Bronchial epithelial cell (primary cell): ENCODE data around the gene UBL4A. TPM values are rescaled to one million over a fixed set of nuclear protein-coding genes. Genes with fewer than 3 reads are reported as not detected.

Source experiments
- DNase-seq: peaks from one replicate; pipeline ENCODE4 v3.0.0-alpha.2; 2010; ENCODE audit warnings: low read depth
- FAIRE-seq: peaks from 2 replicates; lab custom pipeline; 2011; peaks lifted over from hg19 to GRCh38; lab: Jason Lieb, UNC
- H3K27me3 ChIP-seq: 2 replicates; pipeline ENCODE4 v1.5.1; 2011; ENCODE audit warnings: low read length; ENCODE audit not compliant: control insufficient read depth, insufficient read depth
- H3K36me3 ChIP-seq: 2 replicates; pipeline ENCODE4 v1.5.1; 2011; ENCODE audit warnings: low read length; ENCODE audit not compliant: control insufficient read depth, insufficient read depth
- H3K4me3 ChIP-seq: 2 replicates; pipeline ENCODE4 v1.5.1; 2011; ENCODE audit warnings: mild to moderate bottlenecking, low read depth, low read length, control low read depth
- CTCF ChIP-seq: IDR thresholded peaks from 2 replicates; pipeline ENCODE4 v1.5.1; 2011; ENCODE audit warnings: mild to moderate bottlenecking, moderate library complexity, low read length, control low read depth, inconsistent platforms; ENCODE audit not compliant: insufficient read depth, severe bottlenecking
- total RNA-seq: library from RNA; depleted of rRNA; stranded (reverse); fragments of >200 nt; gene quantifications from 2 replicates; pipeline ENCODE4 v1.2.1, GENCODE V29; 2014

Gene UBL4A
- total RNA-seq, 1 donor from 2014 or later, result 59.2 TPM

- DNase-seq (no peak), FAIRE-seq (no peak)
- no peak for TF ChIP-seq CTCF
- Histone ChIP-seq H3K4me3 (no peak overlapping the region), H3K27me3 (no peaks in the 10 kb centered on the region), H3K36me3 (peaks cover 33% of the 10 kb centered on the region)
Measured at GRCh38 chrX:154470914-154471568, 15.4 kb downstream of the UBL4A start.

GRCh38 chrX:154470434-154470833, 16.0 kb downstream of the UBL4A start:
- DNase-seq (no peak), FAIRE-seq (no peak)
- no peak for TF ChIP-seq CTCF
- Histone ChIP-seq H3K27me3 (no peaks in the 10 kb centered on the region), H3K4me3 (no peak overlapping the region), H3K36me3 (peaks cover 33% of the 10 kb centered on the region)

GRCh38 chrX:154469880-154470279, 16.5 kb downstream of the UBL4A start:
- no peak for DNase-seq
- no peak overlapping the region for H3K4me3 ChIP-seq
- H3K27me3 ChIP-seq, result no peaks in the 10 kb centered on the region
- H3K36me3 ChIP-seq, result peaks cover 37% of the 10 kb centered on the region
- FAIRE-seq, result no peak
- no peak for TF ChIP-seq CTCF

- no peak for TF ChIP-seq CTCF
- Histone ChIP-seq H3K36me3 (peaks cover 39% of the 10 kb centered on the region), H3K27me3 (no peaks in the 10 kb centered on the region), H3K4me3 (no peak overlapping the region)
- FAIRE-seq (no peak), DNase-seq (no peak)
Measured at GRCh38 chrX:154469114-154469513, 17.3 kb downstream of the UBL4A start.

GRCh38 chrX:154468217-154468616, 18.2 kb downstream of the UBL4A start:
- DNase-seq, result no peak
- no peak for FAIRE-seq
- Histone ChIP-seq H3K4me3 (no peak overlapping the region), H3K36me3 (peaks cover 39% of the 10 kb centered on the region), H3K27me3 (no peaks in the 10 kb centered on the region)
- no peak for TF ChIP-seq CTCF

GRCh38 chrX:154467556-154467955, 18.9 kb downstream of the UBL4A start:
- no peak for TF ChIP-seq CTCF
- no peak overlapping the region for H3K4me3 ChIP-seq
- DNase-seq, result no peak
- H3K27me3 ChIP-seq, result no peaks in the 10 kb centered on the region
- FAIRE-seq, result no peak
- H3K36me3 ChIP-seq, result peaks cover 43% of the 10 kb centered on the region
